ENCODE data around the gene MRPL41.
"Not testable (repeated sequence)": the region's sequence is repeated elsewhere in the genome, so short reads cannot be mapped to it uniquely, and the experiment has no call there.

Gene MRPL41

DNA sequence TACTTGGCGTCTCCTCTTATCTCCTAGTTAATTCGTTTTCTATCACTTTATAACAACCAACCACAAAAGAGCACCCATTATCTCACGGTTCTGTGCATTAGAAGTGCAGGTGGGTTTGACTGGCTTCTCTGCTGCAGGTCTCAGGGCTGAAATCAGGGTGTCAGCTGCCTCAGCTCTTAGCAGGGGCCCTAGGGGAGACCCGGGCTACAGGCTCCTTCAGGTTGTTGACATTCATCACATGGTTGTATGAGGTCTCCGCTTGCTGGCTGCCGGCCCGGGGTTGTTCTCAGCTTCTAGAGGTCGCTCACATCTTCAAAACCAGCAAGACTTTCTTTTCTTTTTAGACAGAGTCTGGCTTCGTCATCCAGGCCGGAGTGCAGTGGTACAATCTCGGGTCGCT is 41.5 kb downstream of the MRPL41 start:
- POLR2A ChIA-PET, result no interaction called here
- H3K4me3 ChIP-seq (ENCODE audit: low read depth, low read length), result no peak overlapping the region
- TF ChIP-seq, protein P1, sequence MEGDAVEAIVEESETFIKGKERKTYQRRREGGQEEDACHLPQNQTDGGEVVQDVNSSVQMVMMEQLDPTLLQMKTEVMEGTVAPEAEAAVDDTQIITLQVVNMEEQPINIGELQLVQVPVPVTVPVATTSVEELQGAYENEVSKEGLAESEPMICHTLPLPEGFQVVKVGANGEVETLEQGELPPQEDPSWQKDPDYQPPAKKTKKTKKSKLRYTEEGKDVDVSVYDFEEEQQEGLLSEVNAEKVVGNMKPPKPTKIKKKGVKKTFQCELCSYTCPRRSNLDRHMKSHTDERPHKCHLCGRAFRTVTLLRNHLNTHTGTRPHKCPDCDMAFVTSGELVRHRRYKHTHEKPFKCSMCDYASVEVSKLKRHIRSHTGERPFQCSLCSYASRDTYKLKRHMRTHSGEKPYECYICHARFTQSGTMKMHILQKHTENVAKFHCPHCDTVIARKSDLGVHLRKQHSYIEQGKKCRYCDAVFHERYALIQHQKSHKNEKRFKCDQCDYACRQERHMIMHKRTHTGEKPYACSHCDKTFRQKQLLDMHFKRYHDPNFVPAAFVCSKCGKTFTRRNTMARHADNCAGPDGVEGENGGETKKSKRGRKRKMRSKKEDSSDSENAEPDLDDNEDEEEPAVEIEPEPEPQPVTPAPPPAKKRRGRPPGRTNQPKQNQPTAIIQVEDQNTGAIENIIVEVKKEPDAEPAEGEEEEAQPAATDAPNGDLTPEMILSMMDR (IDR thresholded peaks at IDR 0.05; ENCODE audit: insufficient read depth, low read length, missing control alignments), result no peak
- CTCF ChIA-PET, result interaction anchor here (1.0 to 1.3 kb wide), 3 partner anchors 11 to 291 kb away, joined by 3 to 4 read pairs (median 3); partner anchors contain the start of gene NRARP
- no peak for DNase-seq (ENCODE audit: low read depth, low spot score)

GRCh38 chr9:137596577-137596976 is 44.9 kb downstream of the MRPL41 start:
- POLR2A ChIA-PET; H3K4me3 ChIP-seq (ENCODE audit: low read depth, low read length); DNase-seq (ENCODE audit: low read depth, low spot score): not testable (repeated sequence)
- CTCF ChIA-PET, result interaction anchor here (2.1 kb wide), 1 partner anchor 18 kb away, joined by 14 read pairs; the partner anchor contains the start of gene DPH7

DNA sequence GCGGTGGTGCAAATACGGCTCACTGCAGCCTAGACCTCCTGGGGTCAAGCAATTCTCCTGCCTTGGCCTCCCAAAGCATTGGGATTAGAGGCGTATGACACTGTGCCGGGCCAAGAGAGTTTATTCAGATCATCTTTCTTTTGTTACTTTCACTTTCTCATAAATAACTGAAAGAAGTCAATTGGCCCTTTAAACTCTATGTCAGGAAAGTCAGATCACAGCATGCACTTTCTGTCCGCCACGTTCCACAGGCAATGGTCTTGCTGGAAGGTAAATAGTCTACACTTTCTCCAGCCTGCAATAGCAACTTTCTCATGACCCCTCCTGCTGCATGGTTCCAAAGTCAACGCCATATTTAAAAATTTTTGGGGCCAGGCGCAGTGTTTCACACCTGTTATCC is 47.3 kb downstream of the MRPL41 start:
- POLR2A ChIA-PET, result interaction anchor here (0.9 kb wide), 1 partner anchor 16 kb away, joined by 3 read pairs; no protein-coding TSS in a partner anchor
- no peak for DNase-seq (ENCODE audit: low read depth, low spot score)
- TF ChIP-seq, protein P1 (IDR thresholded peaks at IDR 0.05; ENCODE audit: insufficient read depth, low read length, missing control alignments), result no peak
- CTCF ChIA-PET, result interaction anchor here (0.9 kb wide), 1 partner anchor 10 kb away, joined by 3 read pairs; no protein-coding TSS in a partner anchor
- H3K4me3 ChIP-seq (ENCODE audit: low read depth, low read length), result no peak overlapping the region
